GM13977 (cell line): Measurements from ENCODE around the gene EPC1.

Experiments
- DNase-seq: peaks from one replicate; pipeline ENCODE4 v3.0.0; 2012; ENCODE audit warnings: low spot score
- in situ Hi-C: fragments of 300-500 bp; cut with MboI; formaldehyde crosslinking; loops from one replicate; pipeline ENCODE4 v1.12.0; 2022; ENCODE audit warnings: low sequenced_read_pairs, low pct_unique_long_range_greater_than_20kb, mixed read lengths, inconsistent platforms; ENCODE audit not compliant: unreplicated experiment
- TF ChIP-seq, protein P1 (sequence below): IDR thresholded peaks from 2 replicates; pipeline ENCODE4 v1.5.1; 2012; ENCODE audit warnings: mild to moderate bottlenecking, control low read depth; ENCODE audit not compliant: insufficient read depth; ENCODE audit errors: extremely low read depth, missing control alignments

EPC1 gene

DNA sequence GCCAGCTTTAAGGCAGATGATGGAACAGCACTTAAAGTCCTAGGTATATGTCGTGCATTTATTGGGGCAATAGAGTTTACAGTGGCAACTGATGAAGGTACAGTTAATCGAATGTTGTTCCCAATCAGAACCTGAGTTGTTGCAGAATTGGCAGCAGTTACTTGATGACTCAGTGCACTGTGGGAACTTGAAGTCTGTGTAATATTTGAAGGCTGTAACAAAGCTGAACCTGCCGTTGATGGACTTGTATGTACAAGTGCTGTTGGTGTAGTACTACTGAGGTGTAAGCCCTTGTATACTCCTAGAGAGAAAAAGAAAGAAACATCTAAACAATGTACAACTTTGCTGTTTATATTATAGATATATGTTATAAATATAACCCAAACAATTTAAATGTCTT lies 75.3 kb downstream of the EPC1 start:
- in situ Hi-C loops = no loop called here
- TF ChIP-seq, protein P1, sequence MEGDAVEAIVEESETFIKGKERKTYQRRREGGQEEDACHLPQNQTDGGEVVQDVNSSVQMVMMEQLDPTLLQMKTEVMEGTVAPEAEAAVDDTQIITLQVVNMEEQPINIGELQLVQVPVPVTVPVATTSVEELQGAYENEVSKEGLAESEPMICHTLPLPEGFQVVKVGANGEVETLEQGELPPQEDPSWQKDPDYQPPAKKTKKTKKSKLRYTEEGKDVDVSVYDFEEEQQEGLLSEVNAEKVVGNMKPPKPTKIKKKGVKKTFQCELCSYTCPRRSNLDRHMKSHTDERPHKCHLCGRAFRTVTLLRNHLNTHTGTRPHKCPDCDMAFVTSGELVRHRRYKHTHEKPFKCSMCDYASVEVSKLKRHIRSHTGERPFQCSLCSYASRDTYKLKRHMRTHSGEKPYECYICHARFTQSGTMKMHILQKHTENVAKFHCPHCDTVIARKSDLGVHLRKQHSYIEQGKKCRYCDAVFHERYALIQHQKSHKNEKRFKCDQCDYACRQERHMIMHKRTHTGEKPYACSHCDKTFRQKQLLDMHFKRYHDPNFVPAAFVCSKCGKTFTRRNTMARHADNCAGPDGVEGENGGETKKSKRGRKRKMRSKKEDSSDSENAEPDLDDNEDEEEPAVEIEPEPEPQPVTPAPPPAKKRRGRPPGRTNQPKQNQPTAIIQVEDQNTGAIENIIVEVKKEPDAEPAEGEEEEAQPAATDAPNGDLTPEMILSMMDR = no peak
- DNase-seq = no peak

DNA sequence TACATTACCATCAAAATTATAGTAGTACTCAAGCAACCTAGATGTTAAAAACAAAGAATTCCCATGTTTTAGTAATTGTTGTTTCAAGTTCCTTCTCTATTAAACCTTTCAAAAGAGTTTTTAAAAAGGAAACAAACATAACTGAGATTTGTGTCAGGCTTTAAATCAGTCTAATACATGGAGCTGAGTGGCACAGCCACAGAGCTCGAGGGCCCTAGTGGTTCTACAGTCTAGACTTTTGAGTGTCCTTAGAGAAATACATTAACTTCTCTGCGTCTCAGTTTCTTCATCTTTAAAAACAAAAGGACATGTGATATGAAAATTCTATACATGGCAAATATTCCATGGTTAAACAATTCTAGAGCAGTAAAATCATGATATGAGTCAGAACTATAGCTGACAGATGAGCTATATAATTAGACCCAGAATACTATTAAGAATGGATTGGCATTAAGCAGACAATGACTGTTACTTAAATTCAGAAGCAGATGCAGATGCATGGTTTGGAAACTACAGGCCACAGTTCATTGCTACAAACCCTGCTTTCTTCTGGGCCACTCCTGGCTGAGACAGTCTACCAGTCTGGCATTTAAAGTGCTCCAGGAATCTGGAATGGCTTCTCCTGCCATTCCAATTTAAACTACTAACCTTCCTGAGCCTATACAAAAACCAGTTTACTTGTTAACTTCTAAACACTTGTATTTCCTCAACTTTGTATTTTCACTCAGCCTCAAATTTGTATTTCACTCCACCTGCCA lies 77.4 kb downstream of the EPC1 start:
- TF ChIP-seq, protein P1 = no peak
- no peak for DNase-seq
- in situ Hi-C loops = no loop called here

DNA sequence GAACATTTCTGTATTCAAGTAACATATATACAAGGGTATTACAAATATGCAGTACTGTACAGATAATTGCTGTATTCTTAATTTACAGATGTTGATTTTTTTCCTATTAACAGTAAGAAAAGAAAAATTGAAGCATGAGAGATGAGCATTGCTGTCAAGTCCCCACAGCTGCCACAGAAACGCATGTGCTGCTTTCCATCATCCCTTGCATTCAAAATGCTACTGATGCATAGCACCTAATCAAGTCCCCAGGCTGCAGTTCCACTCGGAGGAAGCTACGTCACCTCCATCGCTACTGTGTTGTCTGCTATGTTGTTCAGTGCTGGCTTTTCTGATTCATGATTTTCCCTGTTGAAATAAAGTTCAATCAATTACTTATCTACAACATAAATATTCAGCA lies 78.2 kb downstream of the EPC1 start:
- TF ChIP-seq, protein P1 = no peak
- in situ Hi-C loops = no loop called here
- no peak for DNase-seq

DNA sequence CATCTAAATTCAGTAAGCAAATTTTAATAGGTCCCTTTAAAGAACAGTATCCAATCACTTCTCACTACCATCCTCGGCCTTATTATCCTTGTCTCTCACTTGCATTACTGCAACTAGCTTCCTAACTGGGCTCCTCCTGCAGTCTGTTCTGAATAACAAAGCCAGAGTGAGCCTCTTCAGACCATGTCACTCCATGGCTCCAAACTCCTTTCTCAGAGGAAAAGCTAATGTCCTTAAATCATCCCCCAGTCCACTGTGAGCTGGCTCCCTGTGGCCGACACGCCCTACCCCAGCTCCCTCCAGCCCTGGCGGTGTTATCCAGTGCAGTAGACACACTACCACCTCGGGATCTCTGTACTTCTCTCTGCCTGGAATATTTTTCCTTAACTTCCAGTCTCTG lies 80.0 kb downstream of the EPC1 start:
- in situ Hi-C loops = no loop called here
- TF ChIP-seq, protein P1 = no peak
- DNase-seq = no peak

DNA sequence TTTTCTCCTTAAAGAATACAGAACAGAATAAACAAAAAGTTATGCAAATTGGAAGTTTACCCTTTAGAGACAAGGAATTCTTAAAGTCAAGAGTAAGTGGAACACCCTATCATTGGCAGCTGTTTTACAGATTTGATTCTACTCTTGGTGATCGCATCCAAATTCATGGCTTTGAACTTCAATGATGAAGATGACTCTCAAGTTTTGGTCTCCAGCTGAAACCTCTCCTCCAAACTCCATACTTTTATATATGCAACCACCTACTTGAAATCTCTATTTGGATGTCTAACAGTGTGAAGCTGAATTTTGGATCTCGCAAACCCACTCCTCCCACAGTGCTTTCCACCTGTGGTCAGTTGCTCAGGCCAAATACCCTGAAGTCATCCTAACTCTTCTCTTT lies 80.4 kb downstream of the EPC1 start:
- TF ChIP-seq, protein P1 = no peak
- DNase-seq = no peak
- in situ Hi-C loops = no loop called here

DNA sequence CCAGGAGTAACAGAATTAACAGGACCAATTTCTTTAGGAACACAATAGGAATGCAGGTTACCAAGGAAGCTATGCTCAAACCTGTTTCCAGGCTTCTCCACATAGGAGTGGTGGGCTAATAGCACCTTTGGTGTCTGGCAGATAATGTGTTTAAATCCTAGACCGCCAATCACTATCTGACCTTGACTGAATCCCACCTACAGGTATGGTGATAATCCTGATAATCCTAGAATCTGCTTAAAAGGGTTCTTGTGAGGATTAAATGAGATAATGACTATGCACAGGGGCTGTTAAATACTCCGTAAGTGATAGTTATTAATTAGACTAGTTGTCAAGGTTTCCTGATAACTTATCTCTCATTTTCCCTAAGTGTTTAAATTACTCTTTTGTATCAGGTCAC lies 81.2 kb downstream of the EPC1 start:
- TF ChIP-seq, protein P1 = no peak
- no peak for DNase-seq
- in situ Hi-C loops = no loop called here

DNA sequence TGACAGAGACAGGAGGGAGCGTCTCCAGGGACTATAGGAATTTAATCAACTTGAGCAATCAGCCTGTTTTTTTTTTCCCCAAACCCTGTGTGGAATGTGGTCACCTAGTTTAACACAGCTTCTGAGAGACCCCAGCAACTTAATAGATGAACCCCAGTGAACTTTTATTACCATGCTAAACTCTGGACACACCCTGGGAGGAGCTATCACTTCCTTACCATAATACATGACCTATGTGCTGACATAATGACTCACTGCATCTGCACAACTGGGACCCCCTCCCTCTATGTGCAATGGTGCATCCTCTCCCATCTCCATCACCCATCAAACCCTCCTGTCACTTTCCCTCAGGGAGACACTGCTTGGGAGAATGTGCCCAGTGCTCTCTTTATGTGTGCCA lies 83.7 kb downstream of the EPC1 start:
- TF ChIP-seq, protein P1 = no peak
- DNase-seq = no peak
- in situ Hi-C loops = no loop called here
